Stimulated activated CD4-positive, alpha-beta T cell treated with anti-CD3 and anti-CD28 coated beads, Interleukin-4, amount 100 ng/mL, for 48 hours (primary cell): ENCODE results near the gene CCDC85C.
A peak's percentile ranks its signal among the peaks of the same experiment; 100 is the strongest.

Experiments used
- DNase-seq, 2 donors: peaks; one replicate each; pipeline ENCODE4 v3.0.0-alpha.2; 2020; ENCODE audit warnings: low read depth in 2 of 2

Gene CCDC85C

GRCh38 chr14:99522934-99523703 lies 80.9 kb downstream of the CCDC85C start:
- DNase-seq = no peak

GRCh38 chr14:99522457-99522891 lies 81.5 kb downstream of the CCDC85C start:
- no peak for DNase-seq

GRCh38 chr14:99522025-99522401 lies 82.0 kb downstream of the CCDC85C start:
- no peak for DNase-seq

- DNase-seq = no peak
Measured at GRCh38 chr14:99521176-99522024, 82.6 kb downstream of the CCDC85C start.

GRCh38 chr14:99520571-99521081 lies 83.4 kb downstream of the CCDC85C start:
- DNase-seq = no peak

- no peak for DNase-seq
Measured at GRCh38 chr14:99519931-99520421, 84.0 kb downstream of the CCDC85C start.

GRCh38 chr14:99519347-99519881 lies 84.6 kb downstream of the CCDC85C start:
- DNase-seq = no peak

- peak; percentile 68 to 84 for DNase-seq
Measured at GRCh38 chr14:99518441-99519346, 85.3 kb downstream of the CCDC85C start.

GRCh38 chr14:99517643-99518381 lies 86.2 kb downstream of the CCDC85C start:
- no peak for DNase-seq

- DNase-seq = no peak
Measured at GRCh38 chr14:99516871-99517642, 87.0 kb downstream of the CCDC85C start.

GRCh38 chr14:99516156-99516870 lies 87.7 kb downstream of the CCDC85C start:
- no peak for DNase-seq

GRCh38 chr14:99515301-99516155 lies 88.5 kb downstream of the CCDC85C start:
- no peak for DNase-seq

GRCh38 chr14:99514552-99515300 lies 89.3 kb downstream of the CCDC85C start:
- no peak for DNase-seq

- DNase-seq = no peak
Measured at GRCh38 chr14:99513946-99514551, 90.0 kb downstream of the CCDC85C start.

- DNase-seq = no peak
Measured at GRCh38 chr14:99513183-99513694, 90.8 kb downstream of the CCDC85C start.

- DNase-seq = no peak
Measured at GRCh38 chr14:99512571-99513182, 91.3 kb downstream of the CCDC85C start.
